Breast epithelium (tissue), 3 donors: ENCODE data around the gene HHATL.

Experiments
- POLR2AphosphoS5 ChIP-seq, 3 donors: sonication (generic); formaldehyde crosslinking; IDR thresholded peaks; one replicate each; pipeline ENCODE4 v1.6.1; 2017; ENCODE audit warnings: antibody characterized with exemption in 3 of 3
- TF ChIP-seq, protein P1 (sequence below), 3 donors: fragments of 450-650 bp; IDR thresholded peaks; one replicate each; pipeline ENCODE4 v1.5.1; 2016 to 2017; ENCODE audit warnings: antibody characterized with exemption in 3 of 3, mild to moderate bottlenecking in 3 of 3, moderate library complexity in 3 of 3

DNA sequence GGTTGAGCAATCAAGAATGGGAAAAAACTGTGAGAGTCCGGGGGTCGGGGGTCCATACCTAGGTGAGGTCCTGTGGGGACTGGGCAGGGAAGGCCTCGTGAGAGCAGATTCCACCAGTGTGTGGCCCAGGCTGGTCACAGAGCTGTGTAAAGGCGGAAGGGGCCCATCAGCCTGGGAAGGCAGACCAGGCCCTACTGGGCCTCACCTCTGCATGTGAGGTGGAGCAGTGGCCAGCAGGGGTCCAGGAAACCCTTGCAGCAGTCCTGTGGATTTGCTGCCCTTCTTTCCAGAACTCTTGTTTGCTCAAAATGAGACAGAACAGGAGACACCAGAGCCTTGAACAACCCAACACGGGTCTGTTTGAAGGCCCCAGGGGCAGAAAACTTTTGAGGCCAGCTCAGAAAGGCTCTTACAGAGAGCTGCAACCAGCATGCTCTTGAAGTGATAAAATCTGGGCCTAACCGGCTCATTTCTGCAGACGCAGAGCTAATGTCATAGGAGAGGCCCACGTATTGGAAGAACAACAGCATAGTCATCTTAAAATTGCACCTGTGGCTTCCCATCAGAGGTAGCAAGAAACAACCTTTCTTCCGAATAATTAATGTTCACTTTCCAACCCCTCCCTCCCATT, 30.3 kb upstream of the HHATL start:
- no peak for TF ChIP-seq POLR2AphosphoS5 (IDR thresholded peaks at IDR 0.05)
- TF ChIP-seq, protein P1, sequence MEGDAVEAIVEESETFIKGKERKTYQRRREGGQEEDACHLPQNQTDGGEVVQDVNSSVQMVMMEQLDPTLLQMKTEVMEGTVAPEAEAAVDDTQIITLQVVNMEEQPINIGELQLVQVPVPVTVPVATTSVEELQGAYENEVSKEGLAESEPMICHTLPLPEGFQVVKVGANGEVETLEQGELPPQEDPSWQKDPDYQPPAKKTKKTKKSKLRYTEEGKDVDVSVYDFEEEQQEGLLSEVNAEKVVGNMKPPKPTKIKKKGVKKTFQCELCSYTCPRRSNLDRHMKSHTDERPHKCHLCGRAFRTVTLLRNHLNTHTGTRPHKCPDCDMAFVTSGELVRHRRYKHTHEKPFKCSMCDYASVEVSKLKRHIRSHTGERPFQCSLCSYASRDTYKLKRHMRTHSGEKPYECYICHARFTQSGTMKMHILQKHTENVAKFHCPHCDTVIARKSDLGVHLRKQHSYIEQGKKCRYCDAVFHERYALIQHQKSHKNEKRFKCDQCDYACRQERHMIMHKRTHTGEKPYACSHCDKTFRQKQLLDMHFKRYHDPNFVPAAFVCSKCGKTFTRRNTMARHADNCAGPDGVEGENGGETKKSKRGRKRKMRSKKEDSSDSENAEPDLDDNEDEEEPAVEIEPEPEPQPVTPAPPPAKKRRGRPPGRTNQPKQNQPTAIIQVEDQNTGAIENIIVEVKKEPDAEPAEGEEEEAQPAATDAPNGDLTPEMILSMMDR (IDR thresholded peaks at IDR 0.05), result no peak
